Left renal cortex interstitium (tissue), 4 donors: ENCODE measurements around the gene RTEL1. TPM values are rescaled to one million over a fixed set of nuclear protein-coding genes. Genes with fewer than 3 reads are reported as not detected.

Experiments
- DNase-seq, 4 donors: peaks; one replicate each; pipeline ENCODE4 v3.0.0-alpha.2; 2013; ENCODE audit warnings: low read depth in 4 of 4, low spot score in 2 of 4, missing footprints in 1 of 4
- polyA plus RNA-seq, 4 donors: library from polyadenylated mRNA; unstranded; fragments of 120-200 nt; gene quantifications; one replicate each; pipeline ENCODE4 v1.2.1, GENCODE V29; 2013; ENCODE audit not compliant: insufficient read length in 4 of 4

The RTEL1 gene
- polyA plus RNA-seq, 4 donors: 14.0 to 26.9 (median 19.3) TPM

GRCh38 chr20:63745424-63745805 lies 87.3 kb downstream of the RTEL1 start:
- no peak for DNase-seq

Other genes starting within 250 kb of the RTEL1 start
- 1 to 10 TPM; 3.7 to 9.6 (median 5.5) TPM for gene KCNQ2, start 185.7 kb upstream of the RTEL1 start, polyA plus RNA-seq
- 1 to 10 TPM; 1.3 to 3.0 (median 1.8) TPM for gene EEF1A2, start 159.2 kb upstream of the RTEL1 start, polyA plus RNA-seq
- 100 to 1,000 TPM; 118 to 425 (median 326) TPM for gene PPDPF, start 137.5 kb upstream of the RTEL1 start, polyA plus RNA-seq
- 1 to 10 TPM in 2 of 4 donors, under 1 TPM in 2; 0.30 to 1.3 (median 0.98) TPM for gene PTK6, start 120.9 kb upstream of the RTEL1 start, polyA plus RNA-seq
- gene SRMS, start 110.6 kb upstream of the RTEL1 start, polyA plus RNA-seq: under 1 TPM in 3 of 4 donors, not detected in 1; 0.11 to 0.33 (median 0.30) TPM
- 1 to 10 TPM in 3 of 4 donors, under 1 TPM in 1; 0.99 to 2.1 (median 1.6) TPM for gene FNDC11, start 104.2 kb upstream of the RTEL1 start, polyA plus RNA-seq
- 10 to 100 TPM; 10.8 to 17.0 (median 13.8) TPM for gene HELZ2, start 84.1 kb upstream of the RTEL1 start, polyA plus RNA-seq
- 10 to 100 TPM in 3 of 4 donors, 1 to 10 TPM in 1; 8.2 to 14.0 (median 12.5) TPM for gene GMEB2, start 31.2 kb upstream of the RTEL1 start, polyA plus RNA-seq
- 10 to 100 TPM; 25.4 to 44.1 (median 33.6) TPM for gene STMN3, start 4.9 kb upstream of the RTEL1 start, polyA plus RNA-seq
- gene TNFRSF6B, start 38.3 kb downstream of the RTEL1 start, polyA plus RNA-seq: 1 to 10 TPM; 1.6 to 3.8 (median 2.9) TPM
- gene ARFRP1, start 49.7 kb downstream of the RTEL1 start, polyA plus RNA-seq: 10 to 100 TPM; 33.5 to 40.8 (median 36.9) TPM
- 10 to 100 TPM; 15.1 to 27.6 (median 23.7) TPM for gene ZGPAT, start 49.7 kb downstream of the RTEL1 start, polyA plus RNA-seq
- 10 to 100 TPM in 3 of 4 donors, 1 to 10 TPM in 1; 3.4 to 17.9 (median 12.8) TPM for gene LIME1, start 78.4 kb downstream of the RTEL1 start, polyA plus RNA-seq
- 100 to 1,000 TPM in 3 of 4 donors, 10 to 100 TPM in 1; 74.0 to 144 (median 117) TPM for gene SLC2A4RG, start 81.5 kb downstream of the RTEL1 start, polyA plus RNA-seq
- gene ZBTB46, start 173.0 kb downstream of the RTEL1 start, polyA plus RNA-seq: 10 to 100 TPM; 13.9 to 25.7 (median 20.6) TPM
- not detected for gene ABHD16B, start 203.2 kb downstream of the RTEL1 start, polyA plus RNA-seq
- gene TPD52L2, start 207.0 kb downstream of the RTEL1 start, polyA plus RNA-seq: 10 to 100 TPM; 82.9 to 96.6 (median 95.2) TPM
- 10 to 100 TPM; 26.5 to 38.5 (median 32.2) TPM for gene DNAJC5, start 236.8 kb downstream of the RTEL1 start, polyA plus RNA-seq